A375 (cell line): ENCODE data around the gene CRNN. TPM values are rescaled to one million over a fixed set of nuclear protein-coding genes. Genes with fewer than 3 reads are reported as not detected.

Experiments used
- small RNA-seq: library from RNA; depleted of rRNA; stranded (forward); fragments of <200 nt; gene quantifications from one replicate; pipeline ENCODE3, GENCODE V24; 2014
- total RNA-seq: library from RNA; depleted of rRNA; stranded (reverse); fragments of >200 nt; shearing (Covaris generic); gene quantifications from 2 replicates; pipeline ENCODE4 v1.2.3, GENCODE V29; 2014; rRNA removed

CRNN gene
- total RNA-seq, result not detected in 2 replicates

DNA sequence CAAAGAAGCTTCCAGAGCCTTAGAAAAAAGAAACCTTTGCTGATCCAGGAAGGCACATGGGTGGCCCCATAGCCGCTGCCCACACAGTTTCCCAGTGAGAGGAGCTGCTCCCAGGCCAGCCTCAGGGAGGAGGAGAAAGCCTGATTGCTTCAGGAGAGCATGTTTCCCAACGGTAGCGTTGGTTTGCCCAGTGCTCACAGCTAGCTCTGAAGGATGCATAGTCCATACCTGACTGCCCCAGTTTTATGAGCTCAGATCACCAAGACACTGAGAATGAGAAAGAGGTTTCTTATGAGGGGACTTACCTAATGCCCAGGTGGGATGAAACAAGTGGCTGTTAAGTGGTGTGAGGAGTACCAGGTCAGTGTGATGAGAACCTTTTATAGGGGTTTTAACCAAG, at the start of gene CRNN:
Gene CRNN, minus strand, starts transcription at position 355 of the 400 bp plus-strand sequence. CDS start 2,030 bp downstream, outside the sequence.

DNA sequence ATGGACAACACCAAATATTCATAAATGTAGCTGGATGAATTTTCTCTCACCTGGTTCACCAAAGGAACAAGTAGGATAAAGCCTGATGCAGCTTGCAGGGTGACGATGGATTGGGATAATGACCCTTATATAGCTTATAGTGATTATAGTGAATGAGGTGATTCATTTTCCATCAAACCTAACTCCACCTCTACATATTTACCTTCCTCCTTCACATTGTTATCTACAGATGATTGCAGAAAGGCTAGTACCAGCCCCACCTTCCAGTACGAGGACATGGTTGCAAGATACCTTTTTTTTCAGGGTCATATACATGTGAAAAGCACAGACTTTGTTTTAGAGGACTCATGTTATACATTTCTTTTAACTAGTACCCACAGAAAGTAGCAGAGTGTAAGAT, 54.2 kb downstream of the CRNN start, which contains the start of gene FLG2:
Gene FLG2, minus strand, starts transcription at position 101 of the 400 bp plus-strand sequence. CDS start 1,122 bp downstream, outside the sequence.

Small RNAs within 50 kb of the gene (small RNA-seq; reads per million reads assigned to genes)
- not detected for gene HMGN3P1

Other genes with a start within 250 kb of the CRNN start
- 0.03 TPM in 1 of 2 replicates, not detected in the other for gene HRNR, start 190.1 kb downstream of the CRNN start, total RNA-seq
- gene FLG, start 89.0 kb downstream of the CRNN start, total RNA-seq, result 2.4 and 3.4 TPM in 2 replicates
- gene FLG2, start 54.3 kb downstream of the CRNN start, total RNA-seq, result not detected in 2 replicates
- gene LCE5A, start 96.5 kb upstream of the CRNN start, total RNA-seq, result not detected in 2 replicates
- not detected in 2 replicates for gene CRCT1, start 100.2 kb upstream of the CRNN start, total RNA-seq
- gene LCE3E, start 152.5 kb upstream of the CRNN start, total RNA-seq, result not detected in 2 replicates
- not detected in 2 replicates for gene LCE3D, start 166.3 kb upstream of the CRNN start, total RNA-seq
- gene LCE3C, start 186.0 kb upstream of the CRNN start, total RNA-seq, result not detected in 2 replicates
- not detected in 2 replicates for gene LCE3B, start 199.5 kb upstream of the CRNN start, total RNA-seq
- not detected in 2 replicates for gene LCE3A, start 208.8 kb upstream of the CRNN start, total RNA-seq
- not detected in 2 replicates for gene LCE2D, start 249.1 kb upstream of the CRNN start, total RNA-seq